ENCODE measurements around the gene PCBP2.
A peak's percentile ranks its signal among the peaks of the same experiment; 100 is the strongest.
"Not testable (repeated sequence)": the region's sequence is repeated elsewhere in the genome, so short reads cannot be mapped to it uniquely, and the experiment has no call there.

The PCBP2 gene

GRCh38 chr12:53441040-53441833, 10.7 kb upstream of the PCBP2 start, which contains the start of gene PRR13:
Gene PRR13, plus strand, starts transcription at chr12:53441734. Its CDS starts 981 bp downstream, at chr12:53442715.
- DNase-seq: peak; percentile 100

- DNase-seq: no peak
These were observed 7.9 kb upstream of the PCBP2 start for GRCh38 chr12:53443955-53444354.

GRCh38 chr12:53444593-53445325, 7.1 kb upstream of the PCBP2 start:
- not testable (repeated sequence) for DNase-seq

- no peak for DNase-seq
These were observed 966 bp upstream of the PCBP2 start for GRCh38 chr12:53450936-53451335.

GRCh38 chr12:53452159-53453077, 516 bp downstream of the PCBP2 start:
- peak; percentile 89 for DNase-seq

- DNase-seq: no peak
These were observed 2.2 kb downstream of the PCBP2 start for GRCh38 chr12:53453953-53454640.

GRCh38 chr12:53454707-53455106, 2.8 kb downstream of the PCBP2 start:
- peak; percentile 91 for DNase-seq

GRCh38 chr12:53456654-53457366, 4.9 kb downstream of the PCBP2 start:
- no peak for DNase-seq

GRCh38 chr12:53459097-53459496, 7.2 kb downstream of the PCBP2 start:
- DNase-seq: no peak

GRCh38 chr12:53461059-53461458, 9.2 kb downstream of the PCBP2 start:
- no peak for DNase-seq

- no peak for DNase-seq
These were observed 9.7 kb downstream of the PCBP2 start for GRCh38 chr12:53461591-53461990.

- no peak for DNase-seq
These were observed 11.0 kb downstream of the PCBP2 start for GRCh38 chr12:53462935-53463334.

GRCh38 chr12:53463802-53464560, 12.1 kb downstream of the PCBP2 start:
- DNase-seq: no peak

GRCh38 chr12:53464685-53465418, 12.9 kb downstream of the PCBP2 start:
- no peak for DNase-seq

- no peak for DNase-seq
These were observed 13.8 kb downstream of the PCBP2 start for GRCh38 chr12:53465679-53466078.

- DNase-seq: no peak
These were observed 14.7 kb downstream of the PCBP2 start for GRCh38 chr12:53466640-53467039.

- DNase-seq: no peak
These were observed 15.2 kb downstream of the PCBP2 start for GRCh38 chr12:53467082-53467481.

- DNase-seq: no peak
These were observed 16.0 kb downstream of the PCBP2 start for GRCh38 chr12:53467880-53468279.

- no peak for DNase-seq
These were observed 16.4 kb downstream of the PCBP2 start for GRCh38 chr12:53468282-53468681.

- DNase-seq: no peak
These were observed 20.2 kb downstream of the PCBP2 start for GRCh38 chr12:53472056-53472582.
